PFSK-1 (cell line): Measurements from ENCODE around the gene BCL2L11.
A peak's percentile ranks its signal among the peaks of the same experiment; 100 is the strongest.

Experiments used
- FOXP2 ChIP-seq: optimal IDR thresholded peaks from 2 replicates; pipeline ENCODE3; 2011; ENCODE audit warnings: borderline replicate concordance, control low read depth, inconsistent platforms; ENCODE audit not compliant: insufficient read depth; ENCODE audit errors: extremely low read length, extremely low read depth
- POLR2AphosphoS5 ChIP-seq: IDR thresholded peaks from 2 replicates; pipeline ENCODE4 v1.6.1; 2012; ENCODE audit warnings: low read depth, mild to moderate bottlenecking, control low read depth, low read length, moderate library complexity
- REST ChIP-seq, 2 experiments: IDR thresholded peaks; 2 replicates each; pipeline versions ENCODE4 v1.6.1 to v1.8.0; 2011 to 2012; ENCODE audit warnings: low read depth in 2 of 2, low read length in 2 of 2, control low read depth in 1 of 2, inconsistent platforms in 1 of 2, mild to moderate bottlenecking in 1 of 2, moderate library complexity in 1 of 2; ENCODE audit not compliant: insufficient read depth in 1 of 2
- SIN3A ChIP-seq: IDR thresholded peaks from 2 replicates; pipeline ENCODE4 v1.6.1; 2012; ENCODE audit warnings: mild to moderate bottlenecking, low read length, moderate library complexity, borderline replicate concordance; ENCODE audit not compliant: insufficient read depth
- TAF1 ChIP-seq: IDR thresholded peaks from 2 replicates; pipeline ENCODE4 v1.6.1; 2012; ENCODE audit warnings: low read length, control low read depth, borderline replicate concordance; ENCODE audit not compliant: insufficient read depth

The BCL2L11 gene

GRCh38 chr2:111118981-111119821 lies 1.5 kb upstream of the BCL2L11 start:
- TF ChIP-seq REST (IDR thresholded peaks at IDR 0.05; ENCODE audit: insufficient read depth in 1 of 2, low read depth in 2 of 2, low read length in 2 of 2), result no peak
- no peak for TF ChIP-seq TAF1
- no peak for TF ChIP-seq POLR2AphosphoS5
- TF ChIP-seq SIN3A, result no peak
- no peak for TF ChIP-seq FOXP2

- TF ChIP-seq FOXP2 (no peak), TAF1 (no peak), POLR2AphosphoS5 (no peak), REST (IDR thresholded peaks at IDR 0.05; ENCODE audit: insufficient read depth in 1 of 2, low read depth in 2 of 2, low read length in 2 of 2) (no peak), SIN3A (no peak)
Observed at GRCh38 chr2:111119822-111120252, 877 bp upstream of the BCL2L11 start.

- TF ChIP-seq REST (IDR thresholded peaks at IDR 0.05; ENCODE audit: insufficient read depth in 1 of 2, low read depth in 2 of 2, low read length in 2 of 2) (no peak), FOXP2 (no peak), TAF1 (no peak), POLR2AphosphoS5 (no peak; the same call in 1 of the 2 replicates), SIN3A (peak; percentile 8; the same call in 1 of the 2 replicates)
Observed at GRCh38 chr2:111121028-111121827, 514 bp downstream of the BCL2L11 start.

- TF ChIP-seq SIN3A (peak; percentile 57; the same call in 1 of the 2 replicates), TAF1 (no peak), FOXP2 (no peak), POLR2AphosphoS5 (no peak)
Observed at GRCh38 chr2:111121828-111122630, 1.3 kb downstream of the BCL2L11 start.
